ENCODE data around the gene CLEC3B. TPM values are rescaled to one million over a fixed set of nuclear protein-coding genes. Genes with fewer than 3 reads are reported as not detected.

The CLEC3B gene
- total and polyA plus RNA-seq, 9 donors, result 2.9 to 63.5 (median 12.2) TPM

- no peak for TF ChIP-seq CTCF (IDR thresholded peaks at IDR 0.05)
- no peak for TF ChIP-seq EP300 (IDR thresholded peaks at IDR 0.05)
- TF ChIP-seq POLR2A (IDR thresholded peaks at IDR 0.05), result no peak
- Histone ChIP-seq H3K27me3 (no peaks in the 10 kb centered on the region), H3K27ac (no peak overlapping the region), H3K9me3 (no peaks in the 10 kb centered on the region), H3K36me3 (no peaks in the 10 kb centered on the region), H3K4me1 (ENCODE audit: insufficient read depth) (peaks cover 7% of the 10 kb centered on the region), H3K4me3 (no peak overlapping the region)
- DNase-seq, result no peak
- intact Hi-C loops (cut with DNase I), result no loop called here
Measured at GRCh38 chr3:44993471-44994205, 32.5 kb upstream of the CLEC3B start.

- WGBS, 3 donors, result 81 to 86% (median 85%) methylated on average over 8 of the region's 8 CpGs
- Histone ChIP-seq H3K27me3 (no peaks in the 10 kb centered on the region), H3K4me3 (no peak overlapping the region), H3K27ac (no peak overlapping the region), H3K9me3 (no peaks in the 10 kb centered on the region), H3K4me1 (ENCODE audit: insufficient read depth) (peaks cover 7% of the 10 kb centered on the region), H3K36me3 (no peaks in the 10 kb centered on the region)
- intact Hi-C loops (cut with DNase I), result no loop called here
- peak in 1 of 5 donors; percentile 52 for DNase-seq
- no peak for TF ChIP-seq POLR2A (IDR thresholded peaks at IDR 0.05)
- no peak for TF ChIP-seq EP300 (IDR thresholded peaks at IDR 0.05)
- no peak for TF ChIP-seq CTCF (IDR thresholded peaks at IDR 0.05)
Measured at GRCh38 chr3:44995142-44995770, 30.8 kb upstream of the CLEC3B start.

- Histone ChIP-seq H3K27ac (no peak overlapping the region), H3K27me3 (no peaks in the 10 kb centered on the region), H3K36me3 (no peaks in the 10 kb centered on the region), H3K9me3 (no peaks in the 10 kb centered on the region), H3K4me3 (no peak overlapping the region), H3K4me1 (ENCODE audit: insufficient read depth) (peaks cover 10% of the 10 kb centered on the region)
- WGBS, 3 donors, result 47 to 49% (median 47%) methylated on average over 3 of the region's 3 CpGs
- TF ChIP-seq CTCF (IDR thresholded peaks at IDR 0.05) (no peak), EP300 (IDR thresholded peaks at IDR 0.05) (no peak), POLR2A (IDR thresholded peaks at IDR 0.05) (no peak)
- intact Hi-C loops (cut with DNase I), result no loop called here
- DNase-seq, result no peak
Measured at GRCh38 chr3:44996556-44996969, 29.5 kb upstream of the CLEC3B start.

- DNase-seq, result peak in 1 of 5 donors; percentile 40
- Histone ChIP-seq H3K27me3 (no peaks in the 10 kb centered on the region), H3K27ac (no peak overlapping the region), H3K4me1 (ENCODE audit: insufficient read depth) (peaks cover 6% of the 10 kb centered on the region), H3K4me3 (no peak overlapping the region), H3K9me3 (no peaks in the 10 kb centered on the region), H3K36me3 (no peaks in the 10 kb centered on the region)
- intact Hi-C loops (cut with DNase I), result no loop called here
- TF ChIP-seq EP300 (IDR thresholded peaks at IDR 0.05) (no peak), POLR2A (IDR thresholded peaks at IDR 0.05) (no peak), CTCF (IDR thresholded peaks at IDR 0.05) (no peak)
- 46 to 62% (median 52%) methylated on average over 2 of the region's 2 CpGs for WGBS, 3 donors
Measured at GRCh38 chr3:44999782-45000181, 26.3 kb upstream of the CLEC3B start.

All from ovary (tissue), 9 donors.